Pancreas (tissue), 10 donors: ENCODE results near the gene SCO2. TPM values are rescaled to one million over a fixed set of nuclear protein-coding genes. Genes with fewer than 3 reads are reported as not detected.
A peak's percentile ranks its signal among the peaks of the same experiment; 100 is the strongest.
"Not testable (repeated sequence)": the region's sequence is repeated elsewhere in the genome, so short reads cannot be mapped to it uniquely, and the experiment has no call there.

Source experiments
- ATAC-seq, 4 donors: fragments of 200-7000 bp; cut with Tn5 transposase; one replicate each; pipeline versions ENCODE4 v1.8.0 to v1.9.1; 2020; ENCODE audit warnings: mild to moderate bottlenecking in 4 of 4, moderate library complexity in 4 of 4
- DNase-seq, 6 donors: peaks; one replicate each; pipeline ENCODE4 v3.0.0-alpha.2; 2020
- FAIRE-seq: peaks from 2 replicates; lab custom pipeline; 2012; peaks lifted over from hg19 to GRCh38; lab: Jason Lieb, UNC
- H3K27ac ChIP-seq, 4 donors: fragments of 200-600 bp; sonication (generic); 1 replicate in 3 of 4; 2 replicates in 1 of 4; pipeline versions ENCODE4 v1.5.0 to v1.8.0; 2020
- H3K27me3 ChIP-seq, 4 donors: fragments of 200-600 bp; one replicate each; pipeline ENCODE4 v1.8.0; 2021
- H3K36me3 ChIP-seq, 3 donors: fragments of 200-600 bp; sonication (generic) in 1 of 3; one replicate each; pipeline versions ENCODE4 v1.5.0 to v1.8.0; 2020 to 2021
- H3K4me1 ChIP-seq, 3 donors: fragments of 200-600 bp; one replicate each; pipeline ENCODE4 v1.8.0; 2021
- H3K4me3 ChIP-seq, 4 donors: fragments of 200-600 bp; sonication (generic) in 2 of 4; one replicate each; pipeline versions ENCODE4 v1.5.0 to v1.8.0; 2020 to 2021
- H3K9me3 ChIP-seq, 4 donors: fragments of 200-600 bp; one replicate each; pipeline ENCODE4 v1.8.0; 2021
- WGBS, 2 donors: extraction: QIAGEN DNeasy Blood & Tissue Kit; methylation state at CpG; one replicate each; pipeline ENCODE4 v1.1.7; 2013; 5-methylcytosine and 5-hydroxymethylcytosine counted together
- intact Hi-C, 3 donors: fragments of 100-400 bp; cut with DNase I; formaldehyde crosslinking; loops; one replicate each; pipeline versions ENCODE4 v1.11.1 to v1.14.2; 2022
- polyA plus RNA-seq, 2 donors: library from polyadenylated mRNA; stranded (reverse); fragments of 200-250 nt; gene quantifications; one replicate each; pipeline ENCODE4 v1.2.3, GENCODE V29; 2013
- total RNA-seq, 6 donors: library from RNA; stranded (reverse); fragmentation: NEBNext Ultra II Directional in 4 of 6; extraction: Animal tissue kit (Norgen Biotek cat#: 25700) in 4 of 6; gene quantifications; one replicate each; pipeline versions ENCODE4 v1.2.1 to v1.2.4, GENCODE V29; 2021 to 2023
- TF ChIP-seq, protein P1 (sequence below), 4 donors: fragments of 200-600 bp; sonication (generic) in 3 of 4; IDR thresholded peaks; one replicate each; pipeline versions ENCODE4 v1.5.0 to v1.8.0; 2021; ENCODE audit warnings: antibody characterized with exemption in 4 of 4
- donor health status: healthy with polysubstance abuse.
- donor health status: DM: no; HTN: no; CAD: no; lungs with moderate emphysema.
- donor health status: DM: no; HTN: no; CAD: no.
- donor health status: control.
- donor health status: control.
- donor health status: Bipolar disorder and iron deficiency.
- donor health status: DM: yes; HTN: yes; CAD: no.
- donor health status: DM: no; HTN: no; CAD: no.
- donor health status: DM: no; HTN: no; CAD: no.
- donor health status: DM: yes; HTN: yes; CAD: no.

The SCO2 gene
- total and polyA plus RNA-seq, 8 donors = 0.65 to 3.8 (median 1.6) TPM; not detected in 1

DNA sequence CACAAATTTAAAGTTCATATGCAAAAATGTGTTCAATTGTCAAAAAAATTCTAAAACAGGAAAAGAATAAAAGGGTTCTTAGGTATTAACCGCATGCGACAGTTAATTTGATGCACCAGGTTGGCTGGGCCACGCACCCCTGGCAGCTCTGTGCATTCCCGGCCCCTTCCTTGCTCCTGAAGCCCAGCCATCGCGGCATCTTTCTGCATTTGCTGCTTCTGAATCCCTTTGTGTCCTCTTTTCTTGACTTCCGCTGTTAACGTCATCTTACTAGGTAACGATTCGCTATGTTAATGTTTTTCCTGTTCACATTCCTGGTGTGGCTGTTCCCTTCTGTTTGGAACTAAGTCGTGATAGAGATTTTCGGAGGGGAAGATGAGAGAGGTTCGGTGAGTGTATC is 12.4 kb upstream of the SCO2 start:
- peaks cover 0 to under 1% (median 0%) of the 10 kb centered on the region in 4 donors for H3K27me3 ChIP-seq
- no peak for DNase-seq

DNA sequence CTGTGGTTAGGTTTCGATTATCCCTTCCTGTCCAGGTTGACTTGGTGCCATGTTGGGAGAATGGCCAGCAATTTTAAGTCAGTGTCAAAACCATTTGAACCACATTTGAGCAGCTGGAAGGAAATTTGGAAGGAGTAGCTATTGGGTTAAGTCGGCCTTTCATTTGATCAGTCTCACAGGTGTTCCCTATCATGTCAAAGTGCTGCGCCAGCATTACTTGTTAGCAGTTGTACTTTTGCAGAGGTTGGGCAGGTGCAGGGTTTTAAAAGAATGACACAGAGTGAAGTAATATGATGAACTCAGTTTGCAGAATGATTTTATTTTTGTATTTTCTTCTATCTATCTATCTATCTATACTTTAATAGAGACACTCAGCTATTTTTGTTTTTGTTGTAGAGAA is 10.8 kb upstream of the SCO2 start:
- Histone ChIP-seq H3K36me3 (no peaks in the 10 kb centered on the region), H3K4me3 (no peak overlapping the region), H3K27ac (no peak overlapping the region), H3K27me3 (peaks cover 0 to 3% (median 0%) of the 10 kb centered on the region in 4 donors), H3K9me3 (no peaks in the 10 kb centered on the region), H3K4me1 (peaks cover 4 to 34% (median 7%) of the 10 kb centered on the region in 3 donors)
- WGBS, 2 donors = 65 to 67% methylated on average over 3 of the region's 3 CpGs
- ATAC-seq (no peak), FAIRE-seq (no peak), DNase-seq (no peak)
- TF ChIP-seq, protein P1, sequence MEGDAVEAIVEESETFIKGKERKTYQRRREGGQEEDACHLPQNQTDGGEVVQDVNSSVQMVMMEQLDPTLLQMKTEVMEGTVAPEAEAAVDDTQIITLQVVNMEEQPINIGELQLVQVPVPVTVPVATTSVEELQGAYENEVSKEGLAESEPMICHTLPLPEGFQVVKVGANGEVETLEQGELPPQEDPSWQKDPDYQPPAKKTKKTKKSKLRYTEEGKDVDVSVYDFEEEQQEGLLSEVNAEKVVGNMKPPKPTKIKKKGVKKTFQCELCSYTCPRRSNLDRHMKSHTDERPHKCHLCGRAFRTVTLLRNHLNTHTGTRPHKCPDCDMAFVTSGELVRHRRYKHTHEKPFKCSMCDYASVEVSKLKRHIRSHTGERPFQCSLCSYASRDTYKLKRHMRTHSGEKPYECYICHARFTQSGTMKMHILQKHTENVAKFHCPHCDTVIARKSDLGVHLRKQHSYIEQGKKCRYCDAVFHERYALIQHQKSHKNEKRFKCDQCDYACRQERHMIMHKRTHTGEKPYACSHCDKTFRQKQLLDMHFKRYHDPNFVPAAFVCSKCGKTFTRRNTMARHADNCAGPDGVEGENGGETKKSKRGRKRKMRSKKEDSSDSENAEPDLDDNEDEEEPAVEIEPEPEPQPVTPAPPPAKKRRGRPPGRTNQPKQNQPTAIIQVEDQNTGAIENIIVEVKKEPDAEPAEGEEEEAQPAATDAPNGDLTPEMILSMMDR (IDR thresholded peaks at IDR 0.05) = no peak
- intact Hi-C loops = no loop called here

More for the DNA sequence above, 12.4 kb upstream of the SCO2 start:
- no peak for ATAC-seq
- H3K4me3 ChIP-seq = no peak overlapping the region
- TF ChIP-seq, protein P1 (IDR thresholded peaks at IDR 0.05) = no peak
- peaks cover 0 to 28% (median 7%) of the 10 kb centered on the region in 3 donors for H3K4me1 ChIP-seq
- peak overlapping the region in 2 of 4 donors; percentile 92 to 98 for H3K27ac ChIP-seq
- no peaks in the 10 kb centered on the region for H3K36me3 ChIP-seq
- 80 to 86% methylated on average over 13 of the region's 13 CpGs for WGBS, 2 donors
- intact Hi-C loops = no loop called here
- FAIRE-seq = no peak
- H3K9me3 ChIP-seq = no peaks in the 10 kb centered on the region

DNA sequence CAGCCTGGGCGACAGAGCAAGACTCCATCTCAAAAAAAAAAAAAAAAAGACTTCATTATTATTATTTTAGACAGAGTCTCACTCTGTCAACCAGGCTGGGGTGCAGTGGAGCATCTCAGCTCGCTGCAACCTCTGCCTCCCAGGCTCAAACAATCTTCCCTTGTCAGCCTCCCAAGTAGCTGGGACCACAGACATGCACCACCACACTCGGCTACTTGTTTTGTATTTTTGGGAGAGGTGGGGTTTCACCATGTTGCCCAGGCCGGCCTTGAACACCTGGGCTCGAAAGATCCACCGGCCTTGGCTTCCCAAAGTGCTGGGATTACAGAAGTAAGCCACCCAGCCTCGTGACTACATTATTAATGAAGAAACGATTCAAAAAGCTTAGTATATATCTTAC is 9.7 kb upstream of the SCO2 start:
- TF ChIP-seq, protein P1 (IDR thresholded peaks at IDR 0.05) = no peak
- FAIRE-seq (no peak), DNase-seq (peak in 1 of 6 donors; percentile 10), ATAC-seq (no peak)
- Histone ChIP-seq H3K4me1 (peaks cover 7 to 34% (median 15%) of the 10 kb centered on the region in 3 donors), H3K36me3 (no peaks in the 10 kb centered on the region), H3K9me3 (no peaks in the 10 kb centered on the region), H3K27me3 (peaks cover 0 to 9% (median 0%) of the 10 kb centered on the region in 4 donors), H3K4me3 (no peak overlapping the region), H3K27ac (peak overlapping the region in 1 of 4 donors; percentile 22)
- WGBS, 2 donors = 70 to 81% methylated on average over 7 to 8 of the region's 8 CpGs
- intact Hi-C loops = no loop called here

DNA sequence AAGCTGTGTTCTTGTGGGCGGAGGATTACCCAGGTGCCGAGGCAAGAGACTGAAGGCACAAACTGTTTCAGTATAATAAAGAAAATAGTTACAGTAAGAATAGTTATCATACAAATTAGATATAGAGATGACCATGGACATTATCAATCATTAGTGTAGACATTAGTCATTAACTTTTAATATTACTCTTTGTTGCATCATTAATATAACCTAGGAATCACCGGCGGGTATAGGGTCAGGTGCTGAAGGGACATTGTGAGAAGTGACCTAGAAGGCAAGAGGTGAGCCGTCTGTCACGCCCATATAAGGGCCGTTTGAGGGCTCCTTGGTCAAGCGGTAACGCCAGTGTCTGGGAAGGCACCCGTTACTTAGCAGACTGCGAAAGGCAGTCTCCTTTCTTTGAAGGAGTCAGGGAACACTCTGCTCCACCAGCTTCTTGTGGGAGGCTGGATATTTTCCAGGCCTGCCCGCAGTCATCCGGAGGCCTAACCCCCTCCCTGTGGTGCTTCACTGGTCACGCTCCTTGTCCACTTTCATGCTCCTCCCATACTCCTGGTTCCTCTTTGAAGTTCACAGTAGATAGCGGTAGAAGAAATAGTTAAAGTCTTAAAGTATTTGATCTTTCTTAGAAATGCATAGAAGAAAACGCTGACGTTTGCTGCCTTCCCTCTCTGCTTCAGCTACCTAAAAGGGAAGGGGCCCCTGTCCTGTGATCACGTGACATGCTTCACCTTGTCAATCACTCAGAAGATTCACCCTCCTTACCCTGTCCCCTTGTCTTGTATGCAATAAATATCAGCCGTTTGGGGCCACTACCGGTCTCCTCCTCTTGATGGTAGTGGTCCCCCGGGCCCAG is 8.7 kb upstream of the SCO2 start:
- H3K36me3 ChIP-seq, H3K27me3 ChIP-seq, FAIRE-seq, H3K9me3 ChIP-seq, ATAC-seq, H3K4me3 ChIP-seq, intact Hi-C loops: not testable (repeated sequence)
- peaks cover 3 to 28% (median 15%) of the 10 kb centered on the region in 3 donors for H3K4me1 ChIP-seq
- H3K27ac ChIP-seq = peak overlapping the region in 2 of 4 donors; percentile 22 to 94
- 56 to 71% methylated on average over 21 of the region's 21 CpGs for WGBS, 2 donors
- peak in 1 of 6 donors; percentile 54 for DNase-seq

DNA sequence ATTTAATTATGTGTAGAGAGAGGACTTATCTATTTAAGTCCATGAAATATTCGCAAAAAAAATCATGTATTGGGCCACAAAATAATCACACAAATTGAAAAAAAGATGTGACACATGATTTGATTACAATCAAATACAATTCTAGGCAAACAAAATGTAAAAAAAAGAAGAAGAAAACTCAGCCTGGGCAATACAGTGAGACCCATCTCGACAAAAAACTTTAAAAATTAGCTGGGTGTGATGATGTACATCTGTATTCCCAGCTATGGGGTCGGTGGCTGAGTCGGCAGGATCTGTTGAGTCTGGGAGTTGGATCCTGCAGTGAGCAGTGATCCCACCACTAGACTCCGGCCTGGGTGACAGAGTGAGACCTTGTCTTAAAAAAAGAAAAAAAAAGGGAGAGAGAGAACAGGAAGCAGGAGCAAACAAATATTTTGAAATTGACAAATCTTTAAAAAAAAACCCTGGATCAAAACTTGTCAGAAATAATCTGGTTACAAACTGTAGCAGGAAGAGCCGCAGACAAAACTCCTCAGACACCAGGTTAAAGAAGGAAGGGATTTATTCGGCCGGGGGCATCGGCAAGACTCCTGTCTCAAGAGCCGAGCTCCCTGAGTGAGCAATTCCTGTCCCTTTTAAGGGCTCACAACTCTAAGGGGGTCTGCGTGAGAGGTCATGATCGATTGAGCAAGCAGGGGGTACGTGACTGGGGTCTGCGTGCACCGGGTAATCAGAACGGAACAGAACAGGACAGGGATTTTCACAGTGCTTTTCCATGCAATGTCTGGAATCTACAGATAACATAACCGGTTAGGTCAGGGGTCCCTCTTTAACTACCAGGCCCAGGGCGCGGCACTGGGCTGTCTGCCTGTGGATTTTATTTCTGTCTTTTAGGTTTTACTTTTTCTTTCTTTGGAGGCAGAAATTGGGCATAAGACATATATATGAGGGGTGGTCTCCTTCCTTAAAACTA is 7.7 kb upstream of the SCO2 start:
- no peak for ATAC-seq

More for the DNA sequence above, 7.7 kb upstream of the SCO2 start:
- Histone ChIP-seq H3K9me3 (no peaks in the 10 kb centered on the region), H3K27ac (peak overlapping the region in 2 of 4 donors; percentile 94), H3K4me3 (peak overlapping the region in 1 of 4 donors; percentile 60), H3K4me1 (peaks cover 0 to 20% (median 15%) of the 10 kb centered on the region in 3 donors), H3K36me3 (no peaks in the 10 kb centered on the region), H3K27me3 (peaks cover 0 to 9% (median 0%) of the 10 kb centered on the region in 4 donors)
- FAIRE-seq = no peak
- TF ChIP-seq, protein P1 (IDR thresholded peaks at IDR 0.05) = no peak
- WGBS, 2 donors = 60 to 67% methylated on average over 19 of the region's 19 CpGs
- intact Hi-C loops = no loop called here
- DNase-seq = no peak
